Measurements from ENCODE around the gene WDR90.

WDR90 gene

DNA sequence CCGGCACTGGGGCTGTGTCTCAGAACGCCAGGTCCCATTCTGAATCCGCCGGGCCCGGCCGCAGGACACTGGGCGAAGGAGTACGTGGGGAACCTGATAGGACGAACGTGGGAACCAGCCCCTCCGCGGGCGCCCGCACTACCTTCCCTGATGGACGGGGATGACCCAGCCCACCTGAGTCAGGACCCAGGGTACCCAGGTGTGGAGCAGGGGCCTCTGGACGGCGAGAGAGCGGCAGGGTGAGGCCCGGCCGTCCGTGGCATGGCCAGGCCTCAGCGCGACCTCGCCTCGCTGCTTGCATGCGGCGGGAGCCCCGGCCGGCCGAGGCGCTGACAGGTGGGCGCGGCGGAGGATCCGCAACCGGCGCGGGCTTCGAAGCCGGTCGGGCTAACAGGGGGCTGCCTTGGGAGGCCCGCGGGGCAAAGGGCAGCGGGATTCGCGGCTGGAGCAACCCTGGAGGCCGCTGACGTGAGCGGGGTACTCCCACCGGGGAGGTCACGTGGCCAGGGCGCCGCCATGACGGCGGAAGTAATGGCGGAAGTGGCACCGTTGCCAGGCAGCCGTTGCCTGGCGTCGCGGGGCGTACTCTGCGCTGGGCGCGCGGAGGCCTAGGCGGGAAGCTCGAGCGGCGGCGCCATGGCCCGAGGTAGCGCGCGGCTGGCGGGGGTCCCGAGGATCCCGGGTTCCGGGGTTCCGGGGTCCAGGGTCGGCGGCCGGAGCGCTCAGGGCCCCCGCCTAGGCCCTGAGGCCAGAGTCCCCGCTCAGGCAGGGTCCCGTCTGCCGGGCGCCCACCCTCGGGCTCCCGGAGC is at the start of gene WDR90:
TSS of gene WDR90 (plus strand) at position 585 of the 809 bp plus-strand sequence. CDS start at position 637, 52 bp downstream.
- peak; percentile 95 for DNase-seq (ENCODE audit: low spot score)

DNA sequence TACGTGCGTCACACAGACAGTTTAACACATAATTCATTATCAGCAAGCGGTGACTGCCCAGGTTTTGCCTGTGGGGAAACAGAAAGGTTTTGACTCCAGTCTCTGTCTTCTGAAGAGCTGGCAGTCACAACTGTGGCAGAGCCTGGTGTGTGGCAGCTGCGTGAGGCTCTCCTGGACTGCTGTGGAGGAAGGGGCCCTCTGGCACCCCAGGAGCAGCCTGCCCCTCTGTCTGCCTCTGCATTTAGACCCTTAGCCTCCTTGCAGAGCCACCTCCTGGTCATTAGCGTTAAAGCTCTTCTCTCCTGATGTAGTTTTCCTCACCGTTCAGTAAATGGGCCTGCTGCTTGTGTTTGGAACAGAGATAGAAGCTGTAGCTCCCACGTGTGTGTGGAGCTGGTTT is 48.4 kb upstream of the WDR90 start:
- DNase-seq (ENCODE audit: low spot score) = no peak

GRCh38 chr16:603933-604332 is 45.2 kb upstream of the WDR90 start:
- no peak for DNase-seq (ENCODE audit: low spot score)

DNA sequence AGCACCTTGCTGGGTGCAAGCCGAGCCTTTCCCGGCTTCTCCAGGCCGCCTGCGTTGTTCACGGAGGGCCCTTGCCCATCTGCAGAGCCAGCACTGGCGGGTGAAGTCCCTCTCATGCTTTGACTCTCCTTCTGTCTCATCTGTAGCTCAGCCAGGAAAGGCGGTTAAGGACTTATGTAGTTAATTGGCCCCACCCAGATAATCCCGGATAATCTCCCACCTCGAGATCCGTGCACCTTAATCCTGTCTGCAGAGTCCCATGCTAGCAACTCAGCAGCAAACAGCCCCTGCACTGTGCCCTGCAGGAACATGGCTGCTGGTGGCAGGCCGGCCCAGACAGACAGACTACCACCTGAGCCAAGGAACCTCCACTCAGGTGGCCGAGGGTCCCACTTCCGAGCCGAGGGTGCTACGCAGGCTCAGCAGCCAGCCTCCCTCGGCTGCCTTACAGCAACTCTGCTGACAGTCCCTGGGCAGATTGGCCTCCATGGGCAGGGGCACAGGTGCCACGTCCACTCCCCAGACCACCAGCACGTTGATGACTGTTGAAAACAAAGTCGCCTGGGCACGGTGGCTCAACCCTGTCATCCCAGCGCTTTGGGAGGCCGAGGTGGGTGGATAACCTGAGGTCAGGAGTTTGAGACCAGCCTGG is 42.4 kb upstream of the WDR90 start:
- DNase-seq (ENCODE audit: low spot score) = no peak

GRCh38 chr16:608019-608418 is 41.1 kb upstream of the WDR90 start:
- DNase-seq (ENCODE audit: low spot score) = no peak

DNA sequence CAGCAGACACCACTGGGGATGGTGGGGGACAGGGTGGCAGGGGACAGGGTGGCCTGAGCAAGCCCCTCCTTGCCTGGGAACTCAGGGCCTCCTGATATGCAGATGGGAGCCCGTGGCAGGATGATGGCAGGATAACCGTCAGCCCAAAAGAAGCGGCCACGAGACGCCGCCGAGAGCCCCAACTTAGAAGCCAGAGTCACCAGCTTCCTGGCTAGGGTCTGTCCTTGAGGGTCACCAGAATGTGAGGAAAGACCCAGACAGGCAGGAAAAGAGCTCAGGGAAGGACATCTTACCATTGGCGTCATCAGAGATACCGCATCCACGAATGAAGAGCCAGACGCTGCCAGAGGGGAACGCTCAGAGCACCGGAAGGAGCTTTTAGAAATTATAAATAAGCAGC is 39.8 kb upstream of the WDR90 start:
- no peak for DNase-seq (ENCODE audit: low spot score)

- no peak for DNase-seq (ENCODE audit: low spot score)
Observed at GRCh38 chr16:609984-610383, 39.2 kb upstream of the WDR90 start.

GRCh38 chr16:610513-611381 is 38.4 kb upstream of the WDR90 start:
- DNase-seq (ENCODE audit: low spot score) = peak; percentile 31

- DNase-seq (ENCODE audit: low spot score) = no peak
Observed at GRCh38 chr16:615122-615521, 34.0 kb upstream of the WDR90 start.

DNA sequence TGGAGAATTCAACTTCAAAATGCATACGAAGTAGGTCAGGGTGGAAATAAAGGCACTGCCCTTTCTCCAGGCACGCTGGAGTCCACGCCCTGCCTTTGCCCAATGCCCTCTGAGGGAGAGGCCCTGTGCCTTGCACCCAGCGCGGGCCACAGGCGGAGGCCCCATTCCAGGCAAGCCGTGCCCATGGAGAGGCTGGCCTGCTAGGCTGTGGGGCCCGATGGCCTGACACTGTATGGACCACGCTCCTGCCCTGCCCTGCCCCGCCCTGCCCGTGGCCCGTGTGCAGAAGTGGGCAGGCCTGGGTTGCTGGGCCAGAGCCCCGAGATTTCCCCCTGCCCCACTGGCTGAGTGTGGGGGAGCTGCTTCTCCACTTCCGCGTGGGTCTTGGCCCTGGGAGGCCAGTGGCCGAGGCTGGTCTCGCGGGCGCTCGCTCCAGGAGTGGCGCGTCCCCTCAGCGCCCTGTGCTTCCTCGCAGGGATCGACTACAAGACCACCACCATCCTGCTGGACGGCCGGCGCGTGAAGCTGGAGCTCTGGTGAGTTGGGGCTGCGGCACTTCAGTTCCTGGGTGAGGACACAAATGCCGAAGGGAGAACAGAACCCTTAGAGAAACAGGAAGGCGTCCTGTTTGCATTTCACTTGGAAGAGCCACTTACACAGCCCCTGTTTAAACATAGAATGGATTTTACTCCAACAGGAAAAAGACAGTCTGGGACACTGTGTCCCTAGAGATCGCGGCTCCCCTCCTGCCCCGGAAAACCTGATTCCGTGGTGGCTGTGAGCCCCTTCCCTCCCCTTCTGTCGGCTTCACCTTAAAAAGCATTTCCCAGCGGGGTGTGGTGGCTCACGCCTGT is 32.2 kb upstream of the WDR90 start:
- no peak for DNase-seq (ENCODE audit: low spot score)

DNA sequence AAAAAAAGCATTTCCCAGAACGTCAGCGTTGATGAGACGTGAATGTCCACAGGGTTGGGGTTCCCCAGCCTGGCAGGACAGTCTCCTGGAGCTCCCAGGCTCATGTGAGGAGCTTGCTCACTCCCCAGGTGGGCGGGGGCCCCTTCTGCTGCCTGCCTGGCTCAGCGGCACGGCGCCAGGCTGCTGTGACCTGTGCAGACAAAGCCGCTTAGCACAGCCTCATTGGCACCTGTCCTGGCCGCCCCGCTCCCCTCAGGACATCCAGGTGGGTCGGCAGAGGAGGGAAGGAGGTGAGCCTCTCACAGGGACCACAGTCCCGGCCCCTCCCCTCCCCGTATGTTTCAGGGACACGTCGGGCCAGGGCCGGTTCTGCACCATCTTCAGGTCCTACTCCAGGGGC is 31.3 kb upstream of the WDR90 start:
- no peak for DNase-seq (ENCODE audit: low spot score)

DNA sequence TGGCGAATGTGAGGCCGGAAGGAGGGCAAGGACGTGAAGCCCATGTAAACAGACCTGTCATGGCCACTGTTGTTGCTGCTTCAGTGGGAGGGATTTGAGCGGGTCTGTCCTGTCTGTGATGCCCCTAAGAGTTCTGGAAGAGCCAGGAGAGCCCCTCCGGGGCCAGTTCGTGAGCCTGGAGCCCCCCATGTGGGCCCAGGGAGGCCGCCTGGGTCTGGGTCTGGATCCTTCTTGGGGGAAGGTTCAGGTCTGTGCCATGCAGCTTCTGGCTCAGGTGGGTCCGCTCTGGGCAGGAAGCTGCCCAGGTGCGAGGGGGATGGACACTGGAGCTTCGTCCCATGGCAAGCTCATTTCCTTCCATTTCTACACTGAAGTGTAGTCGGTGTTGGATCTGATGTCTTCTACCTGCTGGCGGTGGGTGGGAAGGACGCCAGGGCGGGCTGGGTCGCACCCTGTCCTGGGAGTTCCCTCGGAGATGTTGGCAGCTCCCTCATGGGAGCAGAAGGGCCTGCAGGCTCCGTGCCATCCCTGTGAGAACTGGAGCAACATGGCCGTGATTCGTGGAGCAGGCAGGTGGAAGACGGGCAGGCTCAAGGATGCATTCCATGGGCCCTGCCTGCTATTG is 29.6 kb upstream of the WDR90 start:
- no peak for DNase-seq (ENCODE audit: low spot score)

DNA sequence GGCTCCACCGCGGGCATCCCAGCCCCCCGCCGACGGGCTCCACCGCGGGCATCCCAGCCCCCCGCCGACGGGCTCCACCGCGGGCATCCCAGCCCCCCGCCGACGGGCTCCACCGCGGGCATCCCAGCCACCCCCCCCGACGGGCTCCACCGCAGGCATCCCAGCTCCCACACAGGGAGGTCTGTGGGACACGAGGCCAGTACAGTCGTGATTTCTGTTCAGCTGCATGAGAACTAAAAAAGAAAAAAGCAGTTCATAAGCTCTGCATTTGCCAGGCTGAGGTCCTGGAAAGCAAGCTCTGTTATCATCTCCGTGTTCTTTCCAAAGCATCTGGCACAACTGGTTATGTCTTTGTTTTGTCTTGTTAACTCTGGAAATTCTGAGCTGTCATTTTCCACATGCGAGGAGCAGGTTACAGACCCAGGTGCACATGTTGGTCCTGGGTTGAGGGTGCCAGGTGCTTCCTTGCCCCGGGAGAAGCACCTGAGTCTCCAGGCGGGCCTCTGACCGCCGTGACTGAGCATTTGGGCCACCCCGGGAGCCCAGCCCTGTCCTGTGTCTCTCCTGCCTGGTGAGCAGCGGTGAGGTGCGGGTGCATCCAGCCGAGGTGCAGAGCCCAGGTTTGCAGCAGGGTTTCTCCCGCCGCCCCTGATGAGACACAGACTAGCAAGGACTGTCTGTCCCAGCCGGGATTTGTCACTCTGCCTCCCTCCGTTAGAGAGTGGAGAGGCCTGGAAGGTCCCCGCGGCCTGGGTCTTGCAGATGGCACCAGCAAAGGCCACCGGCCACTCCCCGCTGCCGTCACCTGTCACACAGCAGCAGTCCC is 28.3 kb upstream of the WDR90 start:
- DNase-seq (ENCODE audit: low spot score) = no peak

GRCh38 chr16:621526-622105 is 27.5 kb upstream of the WDR90 start:
- no peak for DNase-seq (ENCODE audit: low spot score)

DNA sequence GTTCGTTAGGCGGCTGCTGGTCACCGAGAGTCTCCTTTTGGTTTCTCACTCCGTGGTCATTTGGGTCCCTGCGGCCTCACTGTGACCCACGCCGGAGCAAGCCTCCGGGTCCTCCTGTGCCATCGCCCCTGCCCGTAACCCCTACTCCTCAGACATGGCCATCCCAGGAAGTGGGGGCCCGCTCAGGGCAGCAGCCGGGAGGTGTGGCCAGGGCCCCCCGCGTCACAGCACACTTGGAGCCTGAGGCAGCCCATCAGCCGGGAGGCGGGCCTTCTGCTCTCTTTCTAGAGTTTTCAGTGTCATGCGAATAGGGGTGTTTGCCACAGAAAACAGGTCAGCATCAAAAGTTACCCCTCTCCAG is 26.3 kb upstream of the WDR90 start:
- no peak for DNase-seq (ENCODE audit: low spot score)

DNA sequence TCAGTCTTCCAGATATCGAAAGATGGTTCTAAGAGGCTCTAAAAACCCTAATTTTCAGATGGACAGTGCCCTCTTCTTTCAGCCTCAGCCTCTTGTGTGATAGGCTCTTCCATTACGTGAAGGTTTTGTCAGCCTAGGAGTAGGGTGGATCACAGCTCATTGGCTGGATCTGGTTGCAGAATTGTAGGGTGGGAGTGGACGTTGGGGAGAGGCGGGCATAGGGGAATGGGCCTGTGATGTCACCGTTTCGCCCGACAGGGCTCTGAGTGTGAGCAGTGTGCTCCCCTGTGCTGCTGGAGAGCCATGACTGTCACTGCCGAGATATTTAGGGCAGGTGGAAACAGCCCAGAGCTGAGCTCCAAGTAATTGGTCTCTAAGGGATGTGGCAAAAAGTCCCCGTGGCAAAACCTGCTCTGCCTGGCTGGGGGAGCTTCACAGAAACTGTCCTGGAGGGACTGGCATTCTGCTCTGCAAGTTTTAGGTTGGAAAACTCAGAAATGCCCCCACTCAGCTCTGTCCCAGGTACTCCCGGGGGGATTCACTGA is 24.6 kb upstream of the WDR90 start:
- DNase-seq (ENCODE audit: low spot score) = no peak

GRCh38 chr16:625117-625976 is 23.8 kb upstream of the WDR90 start:
- DNase-seq (ENCODE audit: low spot score) = no peak

DNA sequence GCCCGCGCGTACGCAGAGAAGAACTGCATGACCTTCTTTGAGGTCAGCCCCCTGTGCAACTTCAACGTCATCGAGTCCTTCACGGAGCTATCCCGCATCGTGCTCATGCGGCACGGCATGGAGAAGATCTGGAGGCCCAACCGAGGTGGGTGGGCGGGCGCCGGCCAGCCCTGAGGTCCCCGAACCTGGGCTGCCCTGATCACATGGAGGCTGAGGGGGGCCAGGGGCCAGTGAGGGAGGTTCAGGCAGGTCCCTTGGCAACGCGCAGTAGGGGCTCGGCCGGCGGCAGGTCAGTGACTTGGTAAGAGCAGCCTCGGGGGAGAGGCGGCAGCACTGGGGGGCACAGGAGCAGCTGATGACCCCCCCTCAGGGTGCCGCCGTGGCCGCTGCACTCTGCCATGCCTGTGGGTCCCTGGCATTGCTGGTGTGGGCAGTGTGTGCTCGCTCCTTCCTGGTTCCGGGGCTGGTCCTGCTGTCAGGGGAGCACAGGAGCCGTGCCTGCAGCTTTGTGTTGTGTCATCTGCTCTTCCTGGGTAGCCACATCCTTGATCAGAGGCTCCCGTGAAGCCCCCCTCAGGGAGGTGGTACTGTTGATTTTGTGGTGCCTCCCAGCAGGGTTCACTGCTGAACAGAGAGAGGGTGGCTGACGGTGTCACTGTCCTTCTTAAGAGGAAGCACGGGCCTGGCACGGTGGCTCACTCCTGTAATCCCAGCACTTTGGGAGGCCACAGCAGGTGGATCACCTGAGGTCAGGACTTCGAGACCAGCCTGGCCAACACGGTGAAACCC is 23.0 kb upstream of the WDR90 start:
- no peak for DNase-seq (ENCODE audit: low spot score)
